NCI-H526 (cell line): ENCODE measurements around the gene MARCHF3.

Experiments
- DNase-seq, 2 experiments: peaks; one replicate each; lab custom pipeline; 2025; lab: John Stamatoyannopoulos, UW

MARCHF3 gene

GRCh38 chr5:126983874-126984266 is 46.5 kb downstream of the MARCHF3 start:
- DNase-seq, result no peak

- DNase-seq, result no peak
Measured at GRCh38 chr5:126982926-126983873, 47.2 kb downstream of the MARCHF3 start.

DNA sequence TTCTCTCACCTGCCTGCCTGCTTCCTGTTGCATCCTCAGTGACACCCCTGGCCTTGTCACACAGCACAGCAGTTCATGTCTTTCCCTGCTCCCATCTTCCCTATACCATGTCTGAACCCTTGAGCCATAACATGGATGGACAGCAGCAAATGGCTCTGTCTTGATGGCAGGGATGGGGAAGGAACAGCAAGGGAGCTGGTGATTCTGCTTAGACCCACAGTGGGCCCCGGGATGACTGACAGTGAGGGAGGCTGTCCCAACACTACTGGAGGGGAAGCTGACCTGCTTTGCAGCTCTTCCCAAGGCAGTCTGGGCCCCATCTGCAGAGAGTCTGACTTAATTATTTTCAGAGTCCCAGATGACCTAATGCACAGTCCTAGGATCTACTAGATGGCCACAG is 48.2 kb downstream of the MARCHF3 start:
- no peak for DNase-seq

DNA sequence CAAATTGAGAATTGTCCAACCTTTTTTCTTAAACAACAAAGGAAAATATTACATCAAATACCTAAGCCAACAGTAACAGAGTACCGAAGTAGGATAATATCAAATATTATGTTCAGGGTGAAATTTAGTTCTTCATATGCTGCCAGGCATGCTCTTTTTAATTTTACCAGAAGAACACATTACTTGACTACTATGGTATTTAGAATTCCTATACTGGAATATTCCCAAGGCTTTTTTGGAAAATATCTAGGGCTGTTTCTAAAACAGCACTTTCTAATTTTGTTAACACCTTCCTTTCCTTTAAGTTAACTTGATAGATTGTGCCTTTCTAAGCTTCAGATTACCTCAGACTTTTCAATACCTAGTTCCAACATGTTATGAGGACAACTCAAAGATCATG is 48.7 kb downstream of the MARCHF3 start:
- no peak for DNase-seq

DNA sequence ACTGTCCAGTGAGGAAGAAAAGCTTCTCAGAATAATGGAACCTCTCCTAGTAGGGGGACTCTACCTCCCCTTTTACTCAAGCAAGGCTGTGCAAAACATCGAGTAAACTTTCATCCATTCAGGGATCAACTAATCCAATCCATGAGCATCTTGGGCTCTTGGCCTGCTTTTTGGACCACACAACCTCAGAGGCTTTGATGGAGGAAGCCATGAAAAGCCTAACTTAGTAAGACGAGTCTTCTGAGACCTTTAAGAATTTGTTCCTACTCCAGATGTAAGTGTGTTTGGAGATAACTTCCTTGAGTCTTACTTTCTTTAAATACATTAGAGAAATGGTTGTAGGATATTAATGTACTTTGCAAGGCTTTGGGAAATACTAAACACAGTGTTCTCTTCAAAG is 49.1 kb downstream of the MARCHF3 start:
- no peak for DNase-seq

DNA sequence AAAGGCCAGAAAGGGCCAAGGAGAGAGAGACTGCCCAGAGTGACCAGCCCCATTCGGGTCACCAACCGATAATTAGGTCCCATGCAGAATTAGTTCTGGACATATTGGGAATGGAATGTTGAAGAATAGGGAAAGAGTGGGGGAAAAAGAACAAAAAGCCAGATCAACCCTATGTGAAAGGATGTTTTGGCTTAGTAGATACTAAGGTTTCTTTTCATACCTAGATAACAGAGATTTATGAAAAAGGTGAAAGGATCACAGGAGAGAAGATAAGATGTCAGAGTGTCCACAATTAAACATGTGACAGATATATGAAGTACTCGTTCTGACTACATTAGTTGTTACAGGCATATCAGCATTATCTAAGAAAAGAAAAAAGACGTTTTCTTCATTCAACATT is 52.1 kb downstream of the MARCHF3 start:
- no peak for DNase-seq

- no peak for DNase-seq
Measured at GRCh38 chr5:126976520-126977172, 53.7 kb downstream of the MARCHF3 start.

DNA sequence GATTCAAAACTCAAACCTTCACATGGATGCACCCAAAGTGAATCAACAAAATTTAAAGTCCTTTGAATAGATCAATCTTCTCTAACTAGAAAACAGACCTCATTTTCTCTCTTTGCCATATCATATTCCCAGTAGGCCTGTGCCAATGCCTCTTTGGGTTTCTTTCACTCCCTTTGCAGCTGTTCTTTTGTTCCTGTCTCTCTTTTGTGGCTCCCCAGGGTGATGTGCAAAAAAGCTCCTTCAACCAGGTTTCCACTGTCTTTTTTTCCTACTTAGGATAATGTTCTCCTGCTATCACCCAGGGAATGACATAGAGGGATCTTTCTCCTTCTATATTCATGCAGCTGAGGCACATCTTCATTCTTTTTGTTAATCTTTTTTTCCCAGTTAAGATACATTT is 54.6 kb downstream of the MARCHF3 start:
- DNase-seq, result no peak

- DNase-seq, result no peak
Measured at GRCh38 chr5:126973193-126973592, 57.2 kb downstream of the MARCHF3 start.

GRCh38 chr5:126972062-126972895 is 58.1 kb downstream of the MARCHF3 start:
- no peak for DNase-seq

GRCh38 chr5:126971455-126972031 is 58.8 kb downstream of the MARCHF3 start:
- DNase-seq, result no peak

DNA sequence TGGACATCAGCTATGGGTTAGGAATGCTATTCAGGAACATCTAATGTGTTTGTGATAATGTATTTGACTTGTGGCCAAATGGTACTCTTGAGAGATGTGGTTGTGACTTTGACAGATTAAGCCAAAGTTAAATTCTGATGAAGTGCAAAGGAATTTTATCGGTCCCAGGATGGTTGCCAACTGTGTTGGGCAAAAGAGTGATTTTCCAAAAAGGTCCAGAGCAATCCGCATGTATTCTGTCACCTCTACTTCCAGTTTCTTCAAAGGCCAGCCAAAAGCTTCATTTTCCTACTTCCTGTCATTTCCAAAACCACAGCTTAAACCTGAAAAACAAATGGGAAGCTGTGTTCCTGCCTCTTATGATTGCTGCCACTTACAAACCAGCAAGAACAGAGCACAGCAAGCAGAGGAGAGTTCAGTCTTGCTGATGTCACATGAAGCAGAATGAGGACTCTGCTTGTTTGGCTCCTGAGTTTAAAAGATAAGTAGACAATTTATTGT is 59.8 kb downstream of the MARCHF3 start:
- DNase-seq, result no peak

- peak in 1 of 2 experiments; percentile 2 for DNase-seq
Measured at GRCh38 chr5:126969548-126969947, 60.8 kb downstream of the MARCHF3 start.

DNA sequence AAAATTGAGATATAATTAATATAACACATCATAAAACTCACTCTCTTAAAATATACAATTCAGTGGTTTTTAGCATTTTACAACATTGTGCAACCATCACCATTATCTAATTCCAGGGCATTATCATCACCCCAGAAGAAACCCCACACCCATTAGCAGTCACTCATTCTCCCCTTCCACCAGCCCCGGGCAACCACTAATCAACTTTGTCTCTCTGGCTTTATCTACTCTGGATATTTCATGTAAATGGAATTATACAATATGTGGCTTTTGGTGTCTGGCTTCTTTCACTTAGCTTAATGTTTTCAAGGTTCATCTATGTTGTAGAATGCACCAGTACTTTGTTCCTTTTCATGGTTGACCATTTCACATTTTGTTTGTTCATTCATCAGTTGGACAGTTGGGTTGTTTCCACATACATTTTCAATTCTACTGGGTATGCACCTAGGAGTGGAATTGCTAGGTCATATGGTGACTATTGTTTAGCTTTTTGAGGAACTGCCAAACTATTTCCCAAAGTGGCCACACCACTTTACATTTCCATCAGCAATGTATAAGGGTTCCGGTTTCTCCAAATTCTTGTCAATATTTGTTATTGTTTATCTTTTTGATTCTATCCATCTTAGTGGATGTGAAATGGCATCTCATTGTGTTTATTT is 62.4 kb downstream of the MARCHF3 start:
- DNase-seq, result no peak

DNA sequence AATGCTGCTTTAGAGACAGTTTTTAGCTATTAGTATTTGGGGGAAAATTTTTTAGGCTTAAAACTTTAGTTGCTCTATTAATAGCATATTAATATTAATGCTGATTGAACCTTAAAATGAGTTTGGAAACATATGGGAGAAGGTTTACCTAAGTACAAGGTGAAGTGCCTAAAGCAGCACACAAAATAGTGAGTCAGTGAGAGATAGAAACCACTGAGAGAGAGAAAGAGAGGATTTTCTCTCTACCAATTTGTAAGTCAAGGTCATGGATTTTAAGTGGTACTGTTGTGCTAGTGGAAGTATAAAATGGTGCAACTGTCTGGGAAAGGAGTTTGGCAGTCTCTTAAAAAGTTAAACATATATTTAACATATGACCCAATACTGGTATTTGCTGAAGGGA is 64.9 kb downstream of the MARCHF3 start:
- DNase-seq, result no peak

- DNase-seq, result no peak
Measured at GRCh38 chr5:126965061-126965475, 65.3 kb downstream of the MARCHF3 start.

- DNase-seq, result no peak
Measured at GRCh38 chr5:126963822-126964375, 66.5 kb downstream of the MARCHF3 start.

- DNase-seq, result peak; percentile 49 to 61
Measured at GRCh38 chr5:126961702-126962101, 68.7 kb downstream of the MARCHF3 start.

DNA sequence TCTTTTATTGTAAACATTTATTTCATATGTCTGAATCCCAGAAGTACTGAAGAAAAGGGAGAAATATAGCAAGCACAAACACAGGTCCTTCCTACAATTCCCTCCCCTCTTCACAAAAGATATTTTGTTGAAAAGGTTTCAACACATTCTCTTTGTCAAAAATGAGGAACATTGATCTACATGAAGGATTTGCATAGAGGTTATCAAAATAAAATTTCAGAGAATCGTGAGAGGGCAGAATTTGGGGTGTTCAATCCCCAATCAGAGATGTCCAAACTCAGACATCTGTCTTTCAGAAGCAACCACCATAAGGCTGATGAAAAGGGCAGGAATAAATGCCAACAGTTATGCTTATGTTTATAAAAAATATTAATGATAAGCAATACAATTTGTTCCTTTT is 69.2 kb downstream of the MARCHF3 start:
- no peak for DNase-seq

- no peak for DNase-seq
Measured at GRCh38 chr5:126959188-126959587, 71.2 kb downstream of the MARCHF3 start.

DNA sequence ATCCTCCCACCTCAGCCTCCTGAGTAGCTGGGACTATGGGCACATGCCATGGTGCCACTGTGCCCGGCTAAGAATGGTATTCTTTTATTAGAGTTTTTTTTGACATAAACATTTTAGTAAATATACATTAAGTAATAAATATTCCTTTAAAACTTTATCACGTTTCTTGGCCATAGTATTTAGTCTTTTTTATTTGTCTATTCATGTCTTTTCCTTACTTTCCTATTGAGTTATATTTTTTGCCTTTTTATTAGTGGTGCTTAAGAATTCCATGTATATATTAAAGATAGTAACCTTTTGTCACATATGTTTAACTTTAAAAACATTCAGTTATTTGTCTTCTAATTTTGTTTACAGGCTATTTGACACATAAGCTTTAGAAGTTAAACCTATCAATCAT is 73.4 kb downstream of the MARCHF3 start:
- no peak for DNase-seq
